Smooth muscle cell (in vitro differentiated cells): ENCODE measurements around the gene GUF1. TPM values are rescaled to one million over a fixed set of nuclear protein-coding genes. Genes with fewer than 3 reads are reported as not detected.

Experiments
- DNase-seq: peaks from one replicate; lab custom pipeline; 2025; ENCODE audit not compliant: unreplicated experiment; lab: John Stamatoyannopoulos, UW
- H2AFZ ChIP-seq: fragments of 200-600 bp; sonication (generic); 2 replicates; pipeline ENCODE4 v1.6.0; 2016; ENCODE audit warnings: antibody characterized with exemption, low read depth, mild to moderate bottlenecking
- H3F3A ChIP-seq: fragments of 200-600 bp; sonication (generic); 2 replicates; pipeline ENCODE4 v1.6.0; 2017; ENCODE audit warnings: antibody characterized with exemption, low read depth
- H3K27ac ChIP-seq: fragments of 200-600 bp; sonication (generic); 2 replicates; pipeline ENCODE4 v1.5.1; 2016; ENCODE audit warnings: low read depth, mild to moderate bottlenecking
- H3K27me3 ChIP-seq: fragments of 200-600 bp; sonication (generic); 2 replicates; pipeline ENCODE4 v1.6.1; 2016; ENCODE audit warnings: low read depth, mild to moderate bottlenecking
- H3K36me3 ChIP-seq: fragments of 200-600 bp; sonication (generic); 2 replicates; pipeline ENCODE4 v1.5.1; 2016; ENCODE audit warnings: low read depth
- H3K4me1 ChIP-seq: fragments of 200-600 bp; sonication (generic); 2 replicates; pipeline ENCODE4 v1.5.1; 2016; ENCODE audit warnings: low read depth
- H3K4me2 ChIP-seq: fragments of 200-600 bp; sonication (generic); 2 replicates; pipeline ENCODE4 v1.6.0; 2016; ENCODE audit warnings: mild to moderate bottlenecking
- H3K4me3 ChIP-seq: fragments of 200-600 bp; sonication (generic); 2 replicates; pipeline ENCODE4 v1.5.1; 2016; ENCODE audit warnings: mild to moderate bottlenecking
- H3K79me2 ChIP-seq: fragments of 200-600 bp; sonication (generic); 2 replicates; pipeline ENCODE4 v1.6.0; 2016; ENCODE audit warnings: low read depth, mild to moderate bottlenecking
- H3K9ac ChIP-seq: fragments of 200-600 bp; sonication (generic); 2 replicates; pipeline ENCODE4 v1.6.0; 2016; ENCODE audit warnings: low read depth
- H3K9me3 ChIP-seq: fragments of 200-600 bp; sonication (generic); replicated peaks from 2 replicates; pipeline ENCODE4 v1.5.1; 2016; ENCODE audit warnings: low read depth
- H4K20me1 ChIP-seq: fragments of 200-600 bp; sonication (generic); 2 replicates; pipeline ENCODE4 v1.6.0; 2016; ENCODE audit warnings: low read depth
- WGBS: methylation state at CpG from one replicate; pipeline ENCODE4 v1.1.7; 2016; ENCODE audit warnings: low lambda C conversion rate; 5-methylcytosine and 5-hydroxymethylcytosine counted together
- polyA plus RNA-seq: library from polyadenylated mRNA; unstranded; fragments of >200 nt; fragmentation: Nextera tagmentation; extraction: Ambion mirVana; gene quantifications from 2 replicates; pipeline ENCODE4 v1.2.1, GENCODE V29; 2016
- total RNA-seq: library from RNA; depleted of rRNA; stranded (reverse); fragments of >200 nt; gene quantifications from 2 replicates; pipeline ENCODE4 v1.2.3, GENCODE V29; 2014
- TF ChIP-seq, protein P1 (sequence below): fragments of 200-600 bp; sonication (generic); IDR thresholded peaks from 2 replicates; pipeline ENCODE4 v1.5.1; 2017; ENCODE audit warnings: borderline replicate concordance, mild to moderate bottlenecking, antibody characterized with exemption; ENCODE audit not compliant: insufficient read depth, poor library complexity, severe bottlenecking

GUF1 gene
- total and polyA plus RNA-seq, 2 experiments from 2014 or later: 6.8 to 14.2 TPM

DNA sequence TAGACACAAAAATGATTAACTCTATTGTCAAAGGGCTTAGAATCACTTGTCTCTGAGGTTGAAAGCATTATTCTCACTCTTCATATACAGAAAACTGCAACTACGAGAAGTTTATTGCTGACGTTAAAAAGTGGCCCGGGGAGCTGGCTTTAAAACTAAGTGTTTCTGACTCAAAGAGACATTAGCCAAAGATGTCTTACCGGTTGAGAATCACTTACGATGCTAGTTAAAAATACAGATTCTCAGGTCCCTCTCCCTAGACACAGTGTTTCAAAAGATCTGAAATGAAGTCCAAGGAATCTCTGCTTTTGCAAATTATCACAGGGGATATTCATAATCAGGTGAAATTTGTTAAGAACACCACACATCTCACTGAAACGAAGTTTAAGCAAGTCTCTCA is 46.9 kb downstream of the GUF1 start:
- Histone ChIP-seq H3K27me3 (no peaks in the 10 kb centered on the region), H3K4me2 (peak overlapping the region; percentile 90), H3K4me3 (peak overlapping the region; percentile 77), H3K9me3 (no peaks in the 10 kb centered on the region), H3K27ac (no peak overlapping the region), H3K36me3 (no peaks in the 10 kb centered on the region), H2AFZ (peak overlapping the region; percentile 99), H3F3A (no peaks in the 10 kb centered on the region), H4K20me1 (peaks cover 40% of the 10 kb centered on the region), H3K79me2 (peaks cover 45% of the 10 kb centered on the region), H3K9ac (peak overlapping the region; percentile 75), H3K4me1 (peaks cover 15% of the 10 kb centered on the region)
- DNase-seq: no peak
- TF ChIP-seq, protein P1, sequence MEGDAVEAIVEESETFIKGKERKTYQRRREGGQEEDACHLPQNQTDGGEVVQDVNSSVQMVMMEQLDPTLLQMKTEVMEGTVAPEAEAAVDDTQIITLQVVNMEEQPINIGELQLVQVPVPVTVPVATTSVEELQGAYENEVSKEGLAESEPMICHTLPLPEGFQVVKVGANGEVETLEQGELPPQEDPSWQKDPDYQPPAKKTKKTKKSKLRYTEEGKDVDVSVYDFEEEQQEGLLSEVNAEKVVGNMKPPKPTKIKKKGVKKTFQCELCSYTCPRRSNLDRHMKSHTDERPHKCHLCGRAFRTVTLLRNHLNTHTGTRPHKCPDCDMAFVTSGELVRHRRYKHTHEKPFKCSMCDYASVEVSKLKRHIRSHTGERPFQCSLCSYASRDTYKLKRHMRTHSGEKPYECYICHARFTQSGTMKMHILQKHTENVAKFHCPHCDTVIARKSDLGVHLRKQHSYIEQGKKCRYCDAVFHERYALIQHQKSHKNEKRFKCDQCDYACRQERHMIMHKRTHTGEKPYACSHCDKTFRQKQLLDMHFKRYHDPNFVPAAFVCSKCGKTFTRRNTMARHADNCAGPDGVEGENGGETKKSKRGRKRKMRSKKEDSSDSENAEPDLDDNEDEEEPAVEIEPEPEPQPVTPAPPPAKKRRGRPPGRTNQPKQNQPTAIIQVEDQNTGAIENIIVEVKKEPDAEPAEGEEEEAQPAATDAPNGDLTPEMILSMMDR: no peak
- WGBS: 49% methylated on average over 6 of the region's 6 CpGs

DNA sequence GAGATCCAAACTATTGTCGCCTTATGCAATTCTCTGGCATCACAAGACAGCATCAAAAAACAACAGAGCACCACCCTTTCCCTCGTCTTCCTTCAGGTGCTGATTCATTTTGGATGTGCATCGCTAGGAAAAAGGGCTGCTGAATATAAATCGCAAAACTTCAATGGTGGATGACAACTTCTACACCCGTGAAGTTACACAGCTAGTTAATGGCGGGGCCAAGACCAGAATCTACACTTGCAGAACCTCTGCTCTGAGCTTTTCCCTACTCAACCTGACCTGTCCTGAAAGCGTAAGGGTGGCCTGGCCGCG is 47.5 kb downstream of the GUF1 start:
- TF ChIP-seq, protein P1: no peak
- Histone ChIP-seq H3K4me1 (peaks cover 15% of the 10 kb centered on the region), H2AFZ (peak overlapping the region; percentile 99), H3K79me2 (peaks cover 45% of the 10 kb centered on the region), H4K20me1 (peaks cover 34% of the 10 kb centered on the region), H3K27ac (no peak overlapping the region), H3K36me3 (no peaks in the 10 kb centered on the region), H3F3A (no peaks in the 10 kb centered on the region), H3K4me2 (peak overlapping the region; percentile 90), H3K27me3 (no peaks in the 10 kb centered on the region), H3K9ac (peak overlapping the region; percentile 75), H3K9me3 (no peaks in the 10 kb centered on the region), H3K4me3 (peak overlapping the region; percentile 77)
- WGBS: 2% methylated on average over 9 of the region's 9 CpGs
- DNase-seq: no peak

DNA sequence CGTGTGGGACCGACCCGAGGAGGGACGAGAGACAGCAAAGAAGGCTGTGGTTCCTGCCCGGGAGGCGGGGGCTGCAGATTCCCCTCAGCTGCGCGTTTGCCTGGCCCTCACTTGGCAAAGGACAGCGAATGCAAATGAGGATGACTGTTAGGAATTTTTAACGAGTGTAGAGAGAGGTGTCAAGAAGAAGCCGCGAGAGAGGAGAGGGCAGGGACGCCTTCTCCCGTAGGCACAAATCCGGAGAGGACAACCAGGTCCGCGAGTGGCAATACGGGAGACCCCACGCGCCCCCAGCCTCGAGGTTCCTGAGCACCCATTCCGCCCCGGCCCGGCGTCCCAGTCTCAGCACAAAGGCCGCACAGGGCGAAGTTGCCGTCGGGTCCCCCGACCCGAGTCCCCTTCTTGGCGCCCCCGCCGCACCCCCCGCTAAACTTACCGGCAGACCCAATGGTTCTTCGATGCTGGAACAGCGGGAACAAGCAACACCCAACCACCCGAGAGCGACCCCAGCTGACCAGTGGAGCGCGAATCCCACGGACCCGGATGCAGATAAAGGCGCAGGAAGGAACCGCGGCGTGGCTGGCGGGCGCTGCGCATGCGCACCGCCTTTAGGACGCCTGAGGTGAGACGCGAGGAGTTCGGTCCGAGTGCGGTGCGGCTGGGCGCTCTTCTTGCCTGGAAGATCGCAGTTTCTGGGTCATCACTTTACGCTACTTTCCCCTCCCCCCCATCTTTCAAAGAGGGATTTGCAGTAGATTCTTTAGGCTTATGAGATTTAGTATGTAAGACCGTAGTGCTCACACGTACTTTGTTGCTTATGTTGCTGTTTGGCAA is 48.0 kb downstream of the GUF1 start, which contains the start of gene GNPDA2:
Gene GNPDA2, minus strand, starts transcription at position 519 of the 834 bp plus-strand sequence. CDS start 4,349 bp downstream, outside the sequence.
- Histone ChIP-seq H3F3A (no peaks in the 10 kb centered on the region), H3K9me3 (no peaks in the 10 kb centered on the region), H4K20me1 (peaks cover 29% of the 10 kb centered on the region), H2AFZ (peak within 1 kb of the TSS; percentile 99), H3K27me3 (no peaks in the 10 kb centered on the region), H3K4me3 (peak within 1 kb of the TSS; percentile 77), H3K9ac (peak within 1 kb of the TSS; percentile 75), H3K4me2 (peak within 1 kb of the TSS; percentile 90), H3K79me2 (peaks cover 40% of the 10 kb centered on the region), H3K27ac (peak within 1 kb of the TSS; percentile 25), H3K4me1 (peaks cover 15% of the 10 kb centered on the region), H3K36me3 (no peaks in the 10 kb centered on the region)
- TF ChIP-seq, protein P1: peak; percentile 12
- WGBS: under 1% methylated on average over 51 of the region's 65 CpGs
- DNase-seq: peak; percentile 61
